Natural killer cell (primary cell): ENCODE data around the gene PTPRQ. TPM values are rescaled to one million over a fixed set of nuclear protein-coding genes. Genes with fewer than 3 reads are reported as not detected.

Experiments used
- ATAC-seq, 3 donors: fragments of 150-1000 bp in 2 of 3; fragments of 200-7000 bp in 1 of 3; cut with Tn5 transposase; 1 replicate in 1 of 3; 2 replicates in 2 of 3; pipeline ENCODE4 v1.10.0; 2021; ENCODE audit warnings: mild to moderate bottlenecking in 2 of 3, moderate library complexity in 2 of 3
- DNase-seq, 2 donors: peaks; one replicate each; pipeline versions ENCODE4 v3.0.0 to v3.0.0-alpha.2; 2013 to 2021; ENCODE audit warnings: mixed read lengths in 1 of 2
- H3K27ac ChIP-seq: one replicate; pipeline ENCODE4 v1.5.1; 2013; ENCODE audit warnings: mild to moderate bottlenecking, low read length
- H3K27me3 ChIP-seq: one replicate; pipeline ENCODE4 v1.6.1; 2013; ENCODE audit warnings: low read length; ENCODE audit not compliant: control insufficient read depth, insufficient read depth
- H3K36me3 ChIP-seq: one replicate; pipeline ENCODE4 v1.6.1; 2013; ENCODE audit warnings: low read length; ENCODE audit not compliant: control insufficient read depth, insufficient read depth
- H3K4me1 ChIP-seq: one replicate; pipeline ENCODE4 v1.6.1; 2013; ENCODE audit warnings: low read length; ENCODE audit not compliant: control insufficient read depth, insufficient read depth
- H3K4me3 ChIP-seq: one replicate; pipeline ENCODE4 v1.5.1; 2013; ENCODE audit warnings: low read length
- H3K9me3 ChIP-seq: one replicate; pipeline ENCODE4 v1.6.1; 2013; ENCODE audit warnings: low read length; ENCODE audit not compliant: control insufficient read depth, insufficient read depth
- H3K27ac Mint-ChIP-seq, 2 donors: one replicate each; pipeline ENCODE4 v1.8.0; 2022; ENCODE audit warnings: mild to moderate bottlenecking in 2 of 2, mixed read lengths in 2 of 2, moderate library complexity in 1 of 2
- H3K27me3 Mint-ChIP-seq, 2 donors: one replicate each; pipeline ENCODE4 v1.8.0; 2022; ENCODE audit warnings: low read depth in 2 of 2, mixed read lengths in 2 of 2
- H3K36me3 Mint-ChIP-seq: one replicate; pipeline ENCODE4 v1.8.0; 2022; ENCODE audit warnings: mixed read lengths
- H3K4me1 Mint-ChIP-seq, 2 donors: one replicate each; pipeline ENCODE4 v1.8.0; 2022; ENCODE audit warnings: mixed read lengths in 2 of 2
- H3K4me3 Mint-ChIP-seq: one replicate; pipeline ENCODE4 v1.8.0; 2022; ENCODE audit warnings: mild to moderate bottlenecking, moderate library complexity, mixed read lengths
- H3K9me3 Mint-ChIP-seq, 2 donors: one replicate each; pipeline ENCODE4 v1.8.0; 2022; ENCODE audit warnings: mixed read lengths in 2 of 2
- WGBS: methylation state at CpG from one replicate; pipeline ENCODE4 v1.1.7; 2013; ENCODE audit warnings: missing lambda C conversion rate; ENCODE audit not compliant: insufficient coverage; 5-methylcytosine and 5-hydroxymethylcytosine counted together
- intact Hi-C: fragments of 100-400 bp; cut with micrococcal nuclease; formaldehyde crosslinking; loops from one replicate; pipeline ENCODE4 v1.14.2; 2022
- total RNA-seq, 4 donors: library from RNA; stranded (reverse); fragments of 120-200 nt in 1 of 4; gene quantifications; one replicate each; pipeline versions ENCODE4 v1.2.3 to v1.2.4, GENCODE V29; 2013 to 2022
- TF ChIP-seq, protein P1 (sequence below): fragments of 200-600 bp; IDR thresholded peaks from one replicate; pipeline ENCODE4 v1.8.0; 2022; ENCODE audit warnings: antibody characterized with exemption

The PTPRQ gene
- total RNA-seq, 3 donors from 2014 or later (not counting 1 experiment from before 2014, with no cell fraction given): not detected

DNA sequence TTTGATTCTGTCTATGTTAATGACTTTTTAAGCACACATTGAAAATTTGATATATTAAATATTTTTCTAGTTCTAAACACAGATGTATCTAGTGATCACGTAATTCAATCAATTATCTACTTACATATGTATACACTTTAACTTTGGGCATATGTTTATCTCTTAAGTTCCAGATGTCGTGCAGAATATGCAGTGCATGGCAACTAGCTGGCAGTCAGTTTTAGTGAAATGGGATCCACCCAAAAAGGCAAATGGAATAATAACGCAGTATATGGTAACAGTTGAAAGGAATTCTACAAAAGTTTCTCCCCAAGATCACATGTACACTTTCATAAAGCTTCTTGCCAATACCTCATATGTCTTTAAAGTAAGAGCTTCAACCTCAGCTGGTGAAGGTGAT, 105.3 kb downstream of the PTPRQ start:
- Mint-ChIP-seq H3K4me3 (no peak overlapping the region), H3K9me3 (no peaks in the 10 kb centered on the region), H3K36me3 (no peaks in the 10 kb centered on the region), H3K27ac (no peak overlapping the region), H3K4me1 (no peaks in the 10 kb centered on the region), H3K27me3 (no peaks in the 10 kb centered on the region)
- TF ChIP-seq, protein P1, sequence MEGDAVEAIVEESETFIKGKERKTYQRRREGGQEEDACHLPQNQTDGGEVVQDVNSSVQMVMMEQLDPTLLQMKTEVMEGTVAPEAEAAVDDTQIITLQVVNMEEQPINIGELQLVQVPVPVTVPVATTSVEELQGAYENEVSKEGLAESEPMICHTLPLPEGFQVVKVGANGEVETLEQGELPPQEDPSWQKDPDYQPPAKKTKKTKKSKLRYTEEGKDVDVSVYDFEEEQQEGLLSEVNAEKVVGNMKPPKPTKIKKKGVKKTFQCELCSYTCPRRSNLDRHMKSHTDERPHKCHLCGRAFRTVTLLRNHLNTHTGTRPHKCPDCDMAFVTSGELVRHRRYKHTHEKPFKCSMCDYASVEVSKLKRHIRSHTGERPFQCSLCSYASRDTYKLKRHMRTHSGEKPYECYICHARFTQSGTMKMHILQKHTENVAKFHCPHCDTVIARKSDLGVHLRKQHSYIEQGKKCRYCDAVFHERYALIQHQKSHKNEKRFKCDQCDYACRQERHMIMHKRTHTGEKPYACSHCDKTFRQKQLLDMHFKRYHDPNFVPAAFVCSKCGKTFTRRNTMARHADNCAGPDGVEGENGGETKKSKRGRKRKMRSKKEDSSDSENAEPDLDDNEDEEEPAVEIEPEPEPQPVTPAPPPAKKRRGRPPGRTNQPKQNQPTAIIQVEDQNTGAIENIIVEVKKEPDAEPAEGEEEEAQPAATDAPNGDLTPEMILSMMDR: no peak
- DNase-seq (no peak), ATAC-seq (no peak)
- WGBS: 100% methylated on average over 1 of the region's 3 CpGs
- Histone ChIP-seq H3K36me3 (no peaks in the 10 kb centered on the region), H3K4me1 (no peaks in the 10 kb centered on the region), H3K4me3 (no peak overlapping the region), H3K9me3 (no peaks in the 10 kb centered on the region), H3K27ac (no peak overlapping the region), H3K27me3 (no peaks in the 10 kb centered on the region)
- intact Hi-C loops: no loop called here

DNA sequence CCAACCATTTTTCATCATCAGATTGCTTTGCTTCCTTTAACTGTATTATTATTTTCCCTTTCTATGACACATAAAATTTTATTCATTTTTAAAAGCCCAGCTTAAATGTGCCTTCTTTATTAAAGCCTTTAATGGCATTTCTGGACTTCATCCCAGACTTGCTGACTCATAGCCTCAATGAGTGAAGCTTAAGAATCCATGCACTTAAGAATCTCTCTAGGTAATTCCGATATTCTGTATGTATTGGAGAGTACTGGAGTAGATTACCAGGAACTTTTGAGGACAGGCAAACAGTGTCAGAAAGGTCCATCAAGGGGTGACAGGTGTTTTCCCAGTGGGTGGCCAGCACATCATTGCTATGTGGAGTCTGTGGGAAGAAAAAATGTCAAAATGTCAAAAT, 107.9 kb downstream of the PTPRQ start:
- no peaks in the 10 kb centered on the region for H3K9me3 Mint-ChIP-seq
- no peak overlapping the region for H3K4me3 Mint-ChIP-seq
- ATAC-seq (no peak), DNase-seq (no peak)
- WGBS: 81% methylated on average over 1 of the region's 1 CpG
- Histone ChIP-seq H3K27ac (no peak overlapping the region), H3K36me3 (no peaks in the 10 kb centered on the region), H3K9me3 (no peaks in the 10 kb centered on the region), H3K27me3 (no peaks in the 10 kb centered on the region), H3K4me1 (no peaks in the 10 kb centered on the region), H3K4me3 (no peak overlapping the region)
- no peaks in the 10 kb centered on the region for H3K27me3 Mint-ChIP-seq
- no peak overlapping the region for H3K27ac Mint-ChIP-seq
- intact Hi-C loops: no loop called here
- no peaks in the 10 kb centered on the region for H3K36me3 Mint-ChIP-seq
- TF ChIP-seq, protein P1: no peak
- H3K4me1 Mint-ChIP-seq: no peaks in the 10 kb centered on the region

DNA sequence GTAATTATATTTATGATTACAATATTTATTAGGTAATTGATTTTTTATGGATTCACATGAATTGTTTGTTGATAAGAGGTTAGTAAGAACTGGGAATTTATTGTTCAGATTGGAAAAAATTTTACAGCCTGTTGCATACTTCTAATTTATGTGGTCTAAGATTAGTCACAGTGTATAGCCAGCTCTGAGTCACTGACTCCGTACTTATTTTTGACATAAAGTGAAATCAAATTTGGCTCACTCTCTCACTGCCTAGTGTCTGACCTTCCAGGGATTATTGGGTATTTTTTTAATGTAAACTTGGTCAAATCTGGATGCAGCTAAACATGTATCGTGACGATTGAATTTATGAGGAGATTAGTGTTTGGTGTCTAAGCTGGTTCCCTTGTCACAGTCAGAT, 109.3 kb downstream of the PTPRQ start:
- ATAC-seq (no peak), DNase-seq (no peak)
- Mint-ChIP-seq H3K36me3 (no peaks in the 10 kb centered on the region), H3K27ac (no peak overlapping the region), H3K27me3 (no peaks in the 10 kb centered on the region), H3K4me1 (no peaks in the 10 kb centered on the region), H3K9me3 (no peaks in the 10 kb centered on the region), H3K4me3 (no peak overlapping the region)
- H3K27ac ChIP-seq: no peak overlapping the region
- H3K36me3 ChIP-seq: no peaks in the 10 kb centered on the region
- 97% methylated on average over 3 of the region's 3 CpGs for WGBS
- no peak overlapping the region for H3K4me3 ChIP-seq
- H3K4me1 ChIP-seq: no peaks in the 10 kb centered on the region
- H3K27me3 ChIP-seq: no peaks in the 10 kb centered on the region
- intact Hi-C loops: no loop called here
- no peaks in the 10 kb centered on the region for H3K9me3 ChIP-seq
- TF ChIP-seq, protein P1: no peak

DNA sequence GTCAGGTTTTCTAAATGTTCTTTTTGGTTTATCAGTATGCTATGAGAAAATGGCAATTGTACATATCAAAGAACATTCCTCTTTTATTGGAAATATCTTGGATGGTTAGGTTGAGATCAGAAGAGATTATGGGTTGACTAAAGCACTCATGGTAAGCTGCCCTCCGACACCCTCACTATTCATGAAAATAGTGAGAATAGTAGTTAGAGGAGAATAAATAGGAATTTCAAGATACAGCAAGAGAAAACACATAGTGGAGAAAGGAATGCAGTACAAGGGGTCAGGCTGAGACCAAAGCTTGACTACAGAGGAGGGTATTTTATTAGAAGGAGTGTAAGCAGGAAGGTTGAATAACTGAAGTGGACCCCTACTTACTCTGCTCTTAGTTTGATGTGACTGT, 112.5 kb downstream of the PTPRQ start:
- TF ChIP-seq, protein P1: no peak
- Mint-ChIP-seq H3K4me1 (no peaks in the 10 kb centered on the region), H3K36me3 (no peaks in the 10 kb centered on the region), H3K27ac (no peak overlapping the region), H3K9me3 (peaks cover 0 to 3% of the 10 kb centered on the region in 2 donors), H3K27me3 (no peaks in the 10 kb centered on the region), H3K4me3 (no peak overlapping the region)
- intact Hi-C loops: no loop called here
- Histone ChIP-seq H3K27me3 (no peaks in the 10 kb centered on the region), H3K9me3 (no peaks in the 10 kb centered on the region), H3K27ac (no peak overlapping the region), H3K4me3 (no peak overlapping the region), H3K4me1 (no peaks in the 10 kb centered on the region), H3K36me3 (no peaks in the 10 kb centered on the region)
- ATAC-seq: no peak
- DNase-seq: no peak
- WGBS: 100% methylated on average over 1 of the region's 1 CpG
